ENCODE data around the gene FHIT. TPM values are rescaled to one million over a fixed set of nuclear protein-coding genes. Genes with fewer than 3 reads are reported as not detected.
"Not testable (repeated sequence)": the region's sequence is repeated elsewhere in the genome, so short reads cannot be mapped to it uniquely, and the experiment has no call there.

FHIT gene
- polyA plus RNA-seq, 1 of the 3 experiments (the other 2 are of a cell fraction): 0.41 TPM

- H3K4me1 ChIP-seq (ENCODE audit: control insufficient read depth in 1 of 2, insufficient read depth in 2 of 2, low read depth in 1 of 2, low read length in 1 of 2): peaks cover 0 to 2% of the 10 kb centered on the region in 2 experiments; a peak in 1 of 4 replicates
- no peaks in the 10 kb centered on the region for H3K36me3 ChIP-seq (replicated peaks in 1 of 2; ENCODE audit: control insufficient read depth in 1 of 2, insufficient read depth in 2 of 2, low read length in 1 of 2)
- no peak overlapping the region for H2AFZ ChIP-seq (ENCODE audit: low read depth)
- CTCF ChIA-PET: interaction anchor here (1.2 kb wide), 1 partner anchor 832 kb away, joined by 3 read pairs; no protein-coding TSS in a partner anchor
- H3K4me3 ChIP-seq (ENCODE audit: low read depth in 2 of 2, low read length in 1 of 2): no peak overlapping the region
- no peaks in the 10 kb centered on the region for H3K9me3 ChIP-seq
- no peak overlapping the region for H3K4me2 ChIP-seq
- no peaks in the 10 kb centered on the region for H3K27me3 ChIP-seq (ENCODE audit: insufficient read depth)
- H3F3A ChIP-seq (replicated peaks; ENCODE audit: insufficient read depth): no peaks in the 10 kb centered on the region
- no peaks in the 10 kb centered on the region for H4K20me1 ChIP-seq (ENCODE audit: insufficient read depth)
- DNase-seq: no peak
- H3K79me2 ChIP-seq (ENCODE audit: insufficient read depth): no peaks in the 10 kb centered on the region
- TF ChIP-seq FOXM1 (IDR thresholded peaks at IDR 0.05; ENCODE audit: low read depth): no peak
- TF ChIP-seq, protein P1, sequence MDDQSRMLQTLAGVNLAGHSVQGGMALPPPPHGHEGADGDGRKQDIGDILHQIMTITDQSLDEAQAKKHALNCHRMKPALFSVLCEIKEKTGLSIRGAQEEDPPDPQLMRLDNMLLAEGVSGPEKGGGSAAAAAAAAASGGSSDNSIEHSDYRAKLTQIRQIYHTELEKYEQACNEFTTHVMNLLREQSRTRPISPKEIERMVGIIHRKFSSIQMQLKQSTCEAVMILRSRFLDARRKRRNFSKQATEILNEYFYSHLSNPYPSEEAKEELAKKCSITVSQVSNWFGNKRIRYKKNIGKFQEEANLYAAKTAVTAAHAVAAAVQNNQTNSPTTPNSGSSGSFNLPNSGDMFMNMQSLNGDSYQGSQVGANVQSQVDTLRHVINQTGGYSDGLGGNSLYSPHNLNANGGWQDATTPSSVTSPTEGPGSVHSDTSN (IDR thresholded peaks at IDR 0.05): no peak
- no peak for TF ChIP-seq SIN3A (IDR thresholded peaks at IDR 0.05; ENCODE audit: borderline replicate concordance, low read depth, low read length)
- POLR2A ChIA-PET: no interaction called here
- H3K9me2 ChIP-seq: no peaks in the 10 kb centered on the region
- no peak overlapping the region for H3K9ac ChIP-seq
- H3K27ac ChIP-seq (ENCODE audit: low read depth in 2 of 2, low read length in 1 of 2): no peak overlapping the region
- 62% methylated on average over 2 of the region's 2 CpGs for WGBS (ENCODE audit: low lambda C conversion rate)
Observed at GRCh38 chr3:60549863-60550262, 701.4 kb downstream of the FHIT start.

DNA sequence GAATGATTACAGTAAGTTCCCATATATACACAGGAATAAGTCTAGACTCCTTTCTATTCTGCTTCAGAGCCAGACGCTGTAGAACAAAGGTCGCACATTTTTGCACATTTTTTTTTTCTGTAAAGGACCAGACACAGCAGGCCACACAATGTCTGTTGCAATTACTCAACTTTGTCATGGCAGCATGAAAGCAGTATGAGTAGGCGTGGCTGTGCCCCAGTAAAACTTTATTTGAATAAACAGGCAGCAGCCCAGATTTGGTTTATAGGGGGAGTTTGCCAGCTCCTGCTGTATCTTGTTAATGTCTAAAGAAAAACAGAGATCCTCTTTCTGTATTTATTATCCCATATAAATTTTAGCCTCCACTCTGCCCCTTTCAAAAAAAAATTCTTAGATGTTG is 708.3 kb downstream of the FHIT start:
- 20% methylated on average over 3 of the region's 3 CpGs for WGBS (ENCODE audit: low lambda C conversion rate)

GRCh38 chr3:60539394-60539793 is 711.9 kb downstream of the FHIT start:
- H2AFZ ChIP-seq (ENCODE audit: low read depth); CTCF ChIA-PET; POLR2A ChIA-PET; H3K4me1 ChIP-seq (ENCODE audit: control insufficient read depth in 1 of 2, insufficient read depth in 2 of 2, low read depth in 1 of 2, low read length in 1 of 2); H3K27ac ChIP-seq (ENCODE audit: low read depth in 2 of 2, low read length in 1 of 2); DNase-seq; H3K9ac ChIP-seq; H3K27me3 ChIP-seq (ENCODE audit: insufficient read depth); H3K36me3 ChIP-seq (replicated peaks in 1 of 2; ENCODE audit: control insufficient read depth in 1 of 2, insufficient read depth in 2 of 2, low read length in 1 of 2); H4K20me1 ChIP-seq (ENCODE audit: insufficient read depth); H3F3A ChIP-seq (replicated peaks; ENCODE audit: insufficient read depth); H3K9me2 ChIP-seq; H3K4me2 ChIP-seq; H3K4me3 ChIP-seq (ENCODE audit: low read depth in 2 of 2, low read length in 1 of 2); H3K9me3 ChIP-seq; H3K79me2 ChIP-seq (ENCODE audit: insufficient read depth): not testable (repeated sequence)
- 49% methylated on average over 2 of the region's 2 CpGs for WGBS (ENCODE audit: low lambda C conversion rate)

More for the DNA sequence above, 708.3 kb downstream of the FHIT start:
- ChIA-PET CTCF (no interaction called here), POLR2A (no interaction called here)
- Histone ChIP-seq H2AFZ (ENCODE audit: low read depth) (no peak overlapping the region), H3K4me2 (no peak overlapping the region), H3K36me3 (replicated peaks in 1 of 2; ENCODE audit: control insufficient read depth in 1 of 2, insufficient read depth in 2 of 2, low read length in 1 of 2) (no peaks in the 10 kb centered on the region), H3K4me1 (ENCODE audit: control insufficient read depth in 1 of 2, insufficient read depth in 2 of 2, low read depth in 1 of 2, low read length in 1 of 2) (no peaks in the 10 kb centered on the region), H3K27ac (ENCODE audit: low read depth in 2 of 2, low read length in 1 of 2) (no peak overlapping the region), H3K79me2 (ENCODE audit: insufficient read depth) (no peaks in the 10 kb centered on the region), H3K9me2 (no peaks in the 10 kb centered on the region), H3K4me3 (ENCODE audit: low read depth in 2 of 2, low read length in 1 of 2) (no peak overlapping the region), H3K27me3 (ENCODE audit: insufficient read depth) (no peaks in the 10 kb centered on the region), H3K9ac (no peak overlapping the region), H4K20me1 (ENCODE audit: insufficient read depth) (no peaks in the 10 kb centered on the region), H3F3A (replicated peaks; ENCODE audit: insufficient read depth) (no peaks in the 10 kb centered on the region), H3K9me3 (no peaks in the 10 kb centered on the region)
- TF ChIP-seq FOSL2 (IDR thresholded peaks at IDR 0.05; ENCODE audit: borderline replicate concordance, low read depth) (no peak), YY1 (IDR thresholded peaks at IDR 0.05; ENCODE audit: low read depth) (no peak), USF1 (IDR thresholded peaks at IDR 0.05; ENCODE audit: borderline replicate concordance, low read depth) (no peak), SMC3 (IDR thresholded peaks at IDR 0.05; ENCODE audit: low read depth, low read length) (no peak), REST (IDR thresholded peaks at IDR 0.05; ENCODE audit: low read depth, low read length) (no peak), EZH2phosphoT487 (IDR thresholded peaks at IDR 0.05; ENCODE audit: borderline replicate concordance, low read depth) (no peak), SIN3A (IDR thresholded peaks at IDR 0.05; ENCODE audit: borderline replicate concordance, low read depth, low read length) (no peak), CHD2 (IDR thresholded peaks at IDR 0.05; ENCODE audit: low read length, partially characterized antibody) (no peak), TAF1 (IDR thresholded peaks at IDR 0.05; ENCODE audit: borderline replicate concordance, low read depth, low read length) (no peak), FOXJ3 (CRISPR knock-in tag; IDR thresholded peaks at IDR 0.05) (no peak), MEF2A (IDR thresholded peaks at IDR 0.05; ENCODE audit: borderline replicate concordance, low read depth) (no peak), FOXM1 (IDR thresholded peaks at IDR 0.05; ENCODE audit: low read depth) (no peak), POLR2AphosphoS5 (IDR thresholded peaks at IDR 0.05; ENCODE audit: low read depth, low read length) (no peak), GATA2 (CRISPR knock-in tag; IDR thresholded peaks at IDR 0.05) (no peak), MXI1 (IDR thresholded peaks at IDR 0.05; ENCODE audit: low read depth, low read length) (no peak)
- no peak for DNase-seq
